Hindlimb muscle (tissue), 1 donor: ENCODE results near the gene PRKAR2B. TPM values are rescaled to one million over a fixed set of nuclear protein-coding genes. Genes with fewer than 3 reads are reported as not detected.

Experiments
- DNase-seq: peaks from one replicate; pipeline ENCODE4 v3.0.0-alpha.2; 2013
- polyA plus RNA-seq: library from polyadenylated mRNA; unstranded; fragments of 120-200 nt; gene quantifications from one replicate; pipeline ENCODE4 v1.2.1, GENCODE V29; 2013; ENCODE audit not compliant: insufficient read length

The PRKAR2B gene
- polyA plus RNA-seq, 1 donor = 6.4 TPM

DNA sequence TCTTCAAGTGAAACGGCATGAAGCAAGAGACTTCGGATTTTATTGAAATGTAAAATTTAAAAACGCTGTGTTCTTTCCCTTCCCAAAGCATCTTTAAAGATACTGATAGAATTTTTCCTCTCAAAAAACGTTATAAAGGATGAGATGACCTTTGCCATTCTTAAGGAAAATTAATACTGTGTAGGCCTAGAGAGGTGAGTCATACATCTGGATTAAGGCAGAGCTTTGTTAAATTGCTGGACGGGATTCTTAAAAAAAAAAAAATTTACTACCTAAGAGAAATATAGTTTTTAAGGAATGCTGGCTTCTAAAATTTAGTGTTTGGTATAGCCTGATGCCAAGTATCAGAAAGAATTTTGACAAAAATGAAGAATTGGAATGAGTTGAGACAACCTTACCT lies 118.0 kb downstream of the PRKAR2B start:
- no peak for DNase-seq

DNA sequence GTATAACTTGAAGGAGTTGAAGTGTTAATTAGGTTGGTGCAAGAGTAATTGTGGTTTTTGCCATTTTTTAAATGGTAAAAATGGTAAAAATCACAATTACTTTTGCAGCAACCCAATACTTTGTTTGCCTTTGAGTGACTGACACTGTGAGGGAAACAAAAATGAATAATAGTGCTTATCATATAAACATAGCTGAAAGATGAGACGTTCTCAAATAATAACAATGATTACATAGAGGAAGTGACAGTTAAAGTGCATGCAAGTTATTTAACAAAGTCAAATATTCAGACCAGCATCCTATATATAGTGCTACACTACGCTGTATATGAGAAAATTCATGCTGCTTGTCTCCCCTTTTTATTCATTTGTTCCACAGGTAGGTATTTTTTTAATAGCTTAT lies 119.6 kb downstream of the PRKAR2B start:
- DNase-seq = no peak

DNA sequence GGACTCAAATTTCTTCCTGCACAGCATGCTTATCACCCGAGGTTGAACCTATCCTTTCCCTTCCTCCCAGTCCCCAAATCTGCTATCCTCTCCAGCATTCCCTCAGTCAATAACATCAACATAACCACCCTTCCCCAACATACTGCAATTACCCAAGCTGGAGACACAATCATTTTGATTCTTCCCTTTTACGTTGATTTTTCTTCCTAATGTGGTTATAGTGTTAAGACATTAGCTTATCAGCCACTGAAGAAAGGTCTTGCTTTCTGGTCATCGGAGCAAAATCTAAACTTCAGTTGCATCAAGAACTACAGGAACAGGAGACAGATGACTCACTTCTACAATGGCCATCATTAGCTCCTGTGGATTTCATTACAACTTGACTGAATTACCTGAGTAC lies 120.8 kb downstream of the PRKAR2B start:
- DNase-seq = no peak

DNA sequence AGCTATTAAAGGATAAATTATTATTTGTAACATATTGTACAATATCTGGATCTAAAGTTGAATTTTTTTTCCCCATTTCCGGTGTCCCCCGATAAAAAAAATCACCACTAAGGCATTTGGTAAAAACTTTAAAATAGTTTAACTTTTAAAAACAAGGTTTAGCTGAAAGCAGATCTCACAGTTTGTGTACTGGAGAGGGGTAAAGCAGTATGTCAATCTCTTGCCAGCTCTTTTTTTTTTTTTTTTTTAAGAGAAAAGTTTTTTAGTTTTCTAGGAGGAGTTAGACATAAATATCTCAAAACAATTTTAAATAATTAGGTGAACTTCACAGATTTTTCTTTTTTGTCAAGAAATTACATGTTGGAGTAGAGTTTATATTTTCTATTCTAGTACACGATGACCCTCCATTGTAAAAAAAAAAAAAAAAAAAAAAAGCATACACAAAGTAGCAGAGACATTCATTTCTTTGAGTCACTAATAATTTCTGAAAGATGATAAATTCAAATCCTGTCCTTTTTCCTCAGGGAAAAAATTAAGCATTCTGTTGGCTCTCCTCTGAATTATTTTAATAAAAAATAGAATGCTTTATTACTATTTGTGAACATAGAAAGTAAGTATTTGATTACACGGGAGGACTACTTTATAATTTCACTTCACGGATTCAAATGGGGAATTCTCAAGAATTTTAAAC lies 122.4 kb downstream of the PRKAR2B start:
- no peak for DNase-seq

DNA sequence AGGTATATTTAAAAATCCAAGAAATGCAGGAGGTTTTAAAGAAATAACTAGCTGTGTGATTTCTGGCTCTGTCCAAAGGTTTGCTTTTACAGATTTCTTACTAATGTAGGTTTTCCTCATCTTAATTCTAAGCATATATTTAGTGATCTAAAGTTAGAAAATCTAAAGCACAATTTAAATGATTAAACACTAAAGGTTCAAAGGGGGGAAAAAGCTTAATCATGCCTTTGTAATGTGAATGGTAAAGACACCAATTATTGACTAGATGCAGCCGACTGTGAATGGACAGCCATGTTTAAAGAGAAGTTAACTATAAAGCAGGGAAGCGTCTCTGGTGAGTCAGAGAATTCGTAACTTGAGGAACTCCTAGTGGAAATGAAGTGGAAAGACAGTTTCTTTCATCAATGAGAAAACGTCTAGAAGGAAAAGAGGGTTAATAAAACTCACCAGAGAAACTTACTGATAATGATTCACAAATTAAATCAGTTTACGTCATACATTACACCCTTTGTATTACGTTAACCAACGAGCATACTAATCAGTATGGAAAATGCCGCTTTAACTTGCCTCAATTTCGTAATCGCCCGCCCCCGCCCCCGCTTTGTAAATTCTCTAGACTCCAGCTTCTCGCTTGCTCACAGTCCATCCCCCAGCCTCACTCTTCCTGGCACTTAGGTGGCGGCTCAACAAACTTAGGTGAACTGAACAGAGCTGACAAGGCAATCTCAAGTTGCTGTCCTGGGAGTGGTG lies 123.2 kb downstream of the PRKAR2B start:
- DNase-seq = peak; percentile 85

DNA sequence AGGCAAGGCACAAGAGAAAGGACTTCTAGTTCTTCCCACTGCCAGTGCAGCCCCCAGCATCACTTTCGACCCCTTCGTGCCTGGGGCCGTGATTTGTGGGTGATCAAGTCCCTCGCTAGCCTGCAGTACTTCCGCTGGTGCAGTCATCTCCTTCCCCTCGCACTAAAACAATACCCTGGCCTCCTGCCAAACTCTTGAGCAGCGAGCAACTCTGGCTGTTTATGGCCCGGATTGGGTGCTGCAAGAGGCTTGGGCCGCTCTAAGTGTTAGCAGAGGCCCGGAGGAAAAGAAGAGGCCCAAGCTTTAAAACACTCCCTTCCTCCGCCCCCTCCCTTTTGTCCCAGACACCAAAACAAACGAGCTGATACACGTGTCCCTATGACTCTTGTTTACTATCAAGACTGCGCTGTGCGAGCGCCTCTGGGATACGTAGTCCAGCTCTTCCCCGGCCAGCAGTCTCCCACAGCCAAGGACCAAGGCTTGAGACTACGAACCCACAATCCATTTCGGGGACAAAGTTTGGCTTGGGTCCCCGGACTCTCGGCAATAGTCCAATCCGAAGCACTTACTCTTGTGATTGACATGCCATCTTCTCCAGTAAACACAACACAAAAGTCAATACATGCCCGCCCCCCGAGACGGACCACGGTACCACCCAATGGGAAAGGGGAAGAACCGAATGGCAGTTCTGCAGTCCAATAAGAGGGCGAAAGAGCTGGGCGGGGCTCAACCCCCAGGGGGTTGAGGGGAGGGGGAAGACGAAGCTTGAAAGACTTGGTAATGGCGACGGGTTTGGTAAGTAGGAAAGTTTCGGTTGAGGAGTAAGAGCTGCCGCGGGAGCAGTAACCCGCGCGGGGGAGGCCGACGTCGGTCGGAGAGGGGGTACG lies 124.0 kb downstream of the PRKAR2B start, which contains the start of gene HBP1:
TSS of gene HBP1 (plus strand) at position 771 of the 887 bp plus-strand sequence. CDS start 10,891 bp downstream, outside the sequence.
- peak; percentile 100 for DNase-seq

DNA sequence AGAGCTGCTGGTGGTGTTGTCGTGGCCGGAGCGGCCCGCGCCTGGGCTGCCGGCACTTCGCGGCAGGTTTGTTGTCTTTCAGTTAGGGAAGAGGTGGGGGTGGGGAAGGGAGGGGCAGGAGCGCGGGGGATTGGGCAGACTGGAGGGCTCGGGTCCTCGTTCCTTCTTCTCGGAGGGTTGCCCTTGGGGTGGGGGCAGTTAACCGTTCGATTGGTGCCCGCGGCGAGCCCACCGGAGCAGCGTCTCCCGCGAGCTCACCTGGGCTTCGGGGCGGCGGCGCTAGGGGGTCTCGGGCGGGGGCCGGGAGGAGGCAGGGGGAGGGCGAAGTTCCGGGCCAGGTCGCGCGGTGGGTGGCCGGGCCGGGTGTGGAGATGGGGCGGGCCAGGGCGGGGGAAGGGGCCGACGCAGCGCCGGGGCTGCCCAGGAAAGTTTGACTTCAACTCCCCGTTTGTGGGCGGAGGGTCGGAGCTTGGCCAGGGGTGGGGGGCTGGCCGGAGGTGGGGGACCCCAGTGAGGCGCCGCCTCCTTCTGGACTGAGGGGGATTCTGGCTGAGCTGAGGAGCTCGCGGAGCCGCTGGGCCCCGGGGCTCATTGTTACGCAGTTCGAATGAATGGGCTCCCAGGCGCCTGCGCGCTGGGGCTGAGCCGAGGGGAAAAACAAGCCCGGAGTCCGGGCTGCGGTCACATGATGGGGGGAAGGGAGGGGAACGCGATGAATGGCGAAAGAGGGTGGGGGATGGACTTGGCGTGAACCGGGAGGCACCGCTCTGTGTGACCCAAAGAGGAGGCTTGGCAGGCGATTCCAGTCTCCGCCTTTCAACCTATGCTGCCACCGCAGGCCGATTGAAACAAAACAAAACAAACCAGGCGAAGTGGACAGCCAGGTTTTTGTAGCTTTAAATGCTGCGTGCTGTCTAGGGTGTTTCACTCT lies 124.9 kb downstream of the PRKAR2B start:
- DNase-seq = peak; percentile 98

DNA sequence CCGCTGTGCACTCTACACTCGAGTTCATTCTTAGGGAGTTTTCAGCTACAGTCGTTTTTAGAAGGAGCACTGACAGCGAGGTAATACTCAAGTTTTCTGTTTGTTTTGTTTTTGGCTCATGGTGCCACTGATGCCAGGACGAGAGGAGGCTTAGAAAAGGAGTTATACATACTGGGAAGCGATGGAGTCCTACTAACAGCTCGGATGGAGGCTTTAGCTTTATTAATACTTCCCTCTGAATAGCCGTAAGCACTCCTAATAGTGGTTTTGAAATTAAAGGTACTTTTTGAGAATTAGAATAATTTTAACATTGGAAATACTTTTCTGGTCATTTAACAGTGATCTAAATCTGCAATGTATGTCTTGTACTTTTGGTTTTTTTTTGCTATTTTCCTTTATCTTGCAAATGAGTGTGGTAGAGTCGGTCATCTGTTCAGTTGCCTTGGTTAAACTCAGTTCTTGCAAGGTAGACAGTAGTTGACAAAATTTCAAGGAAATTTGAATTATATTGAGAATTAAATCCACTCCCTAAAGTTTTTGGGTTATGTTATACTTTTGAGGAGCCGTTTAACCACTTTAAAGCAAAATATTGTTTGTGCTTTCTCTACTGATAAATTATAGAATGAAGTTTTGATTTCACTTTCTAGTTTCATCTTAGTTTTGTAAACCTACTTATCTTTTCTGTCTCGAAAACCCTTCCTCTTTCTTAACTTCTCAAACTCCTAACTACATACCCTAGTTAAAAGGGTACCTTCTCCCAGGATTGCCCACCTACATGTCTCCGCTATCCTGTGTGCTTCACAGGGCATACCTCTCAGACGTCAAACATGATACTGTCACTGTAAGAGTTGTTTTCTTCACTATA lies 125.8 kb downstream of the PRKAR2B start:
- no peak for DNase-seq

DNA sequence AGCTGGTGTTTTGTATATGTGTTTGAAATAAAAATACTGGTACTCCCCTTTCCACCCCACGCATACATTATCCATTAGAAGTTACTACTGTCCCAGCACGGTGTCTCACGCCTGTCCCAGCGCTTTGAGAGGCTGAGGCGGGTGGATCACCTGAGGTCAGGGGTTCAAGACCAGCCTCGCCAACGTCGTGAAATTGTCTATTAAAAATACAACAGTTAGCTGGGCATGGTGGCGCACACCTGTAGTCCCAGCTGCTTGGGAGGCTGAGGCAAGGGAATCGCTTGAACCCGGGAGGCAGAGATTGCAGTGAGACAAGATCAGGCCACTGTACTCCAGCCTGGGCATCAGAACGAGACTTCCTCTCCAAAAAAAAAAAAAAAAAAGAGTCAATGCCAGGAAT lies 127.0 kb downstream of the PRKAR2B start:
- no peak for DNase-seq

DNA sequence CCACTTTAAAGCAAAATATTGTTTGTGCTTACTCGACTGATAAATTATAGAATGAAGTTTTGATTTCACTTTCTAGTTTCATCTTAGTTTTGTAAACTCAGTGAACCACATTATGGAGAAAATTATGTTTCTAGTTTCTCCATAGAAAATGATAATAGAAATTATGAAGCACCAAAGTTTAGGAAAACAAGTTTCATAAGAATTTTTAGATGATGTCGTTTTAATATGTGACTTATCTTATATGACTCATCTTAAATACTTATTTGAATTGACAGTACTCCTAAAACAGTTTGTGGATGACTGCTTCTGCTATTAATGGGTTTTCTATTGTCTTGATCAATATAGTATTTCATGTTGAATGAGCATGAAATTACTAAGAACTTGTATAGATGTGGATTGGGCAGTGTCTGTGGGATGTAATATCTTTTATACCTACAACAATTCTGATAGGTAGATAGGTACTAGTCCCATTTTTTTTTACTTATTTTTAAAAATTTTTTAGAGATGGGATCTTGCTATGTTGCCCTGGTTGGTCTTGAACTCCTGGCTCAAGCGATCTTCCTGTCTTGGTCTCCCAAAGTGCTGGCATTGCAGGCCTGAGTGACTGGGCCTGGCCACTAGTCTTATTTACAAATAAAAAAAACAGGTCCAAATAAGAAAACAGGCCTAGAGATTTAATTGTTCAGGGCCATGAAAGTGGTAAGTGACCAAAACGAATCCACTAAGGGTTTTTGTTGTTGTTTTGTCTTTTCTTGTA lies 127.9 kb downstream of the PRKAR2B start:
- no peak for DNase-seq

DNA sequence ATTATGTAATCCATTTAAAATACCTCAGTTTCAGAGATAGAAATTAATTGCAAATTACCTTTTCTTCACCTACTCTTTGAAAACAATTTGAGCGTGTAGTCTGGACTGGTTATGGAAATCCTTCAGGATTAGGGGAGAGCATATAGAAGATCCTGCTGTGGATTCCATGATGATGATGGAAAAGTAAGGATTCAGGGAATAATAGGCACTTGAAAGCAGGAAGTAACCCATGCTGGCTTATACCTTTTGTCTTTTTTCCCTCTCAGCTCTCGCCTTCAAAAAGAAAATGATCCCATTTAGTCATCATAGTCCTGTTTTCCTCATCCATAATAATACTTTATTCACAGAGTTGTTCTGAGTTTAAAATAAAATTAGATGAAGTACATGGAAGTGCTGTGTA lies 128.7 kb downstream of the PRKAR2B start:
- no peak for DNase-seq

DNA sequence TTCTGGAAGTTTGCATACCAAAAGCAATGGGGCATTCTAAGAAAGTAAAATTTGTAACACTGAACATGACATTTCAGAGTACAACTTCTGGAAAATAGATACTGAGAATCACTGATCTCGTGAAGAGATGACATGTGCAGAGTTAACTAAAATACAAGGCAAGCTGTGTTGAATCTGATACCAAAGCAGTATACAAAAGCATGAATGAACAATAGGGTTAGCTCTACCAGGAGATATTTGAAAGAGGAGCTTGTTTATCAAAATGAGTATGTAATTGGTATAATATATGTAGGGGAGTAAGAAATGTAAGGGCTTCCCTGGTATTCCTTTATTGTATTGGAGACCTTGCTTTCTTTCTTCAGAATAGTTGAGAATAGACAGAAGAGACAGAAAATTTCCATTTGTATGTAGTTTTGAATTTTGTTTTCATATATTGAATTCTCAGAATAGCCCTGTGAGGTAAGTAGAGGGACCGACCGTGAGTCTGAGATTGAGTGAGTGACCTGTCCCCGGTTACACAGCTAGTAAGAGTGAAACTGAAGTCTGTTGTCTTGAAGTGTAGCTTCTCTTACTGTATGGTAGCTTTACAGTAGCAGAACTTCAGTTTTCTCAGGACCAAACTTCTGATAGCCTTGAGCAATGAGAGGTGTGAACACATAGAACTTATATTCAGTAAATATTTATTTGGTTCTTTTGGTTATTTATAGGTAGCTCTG lies 129.3 kb downstream of the PRKAR2B start:
- no peak for DNase-seq

DNA sequence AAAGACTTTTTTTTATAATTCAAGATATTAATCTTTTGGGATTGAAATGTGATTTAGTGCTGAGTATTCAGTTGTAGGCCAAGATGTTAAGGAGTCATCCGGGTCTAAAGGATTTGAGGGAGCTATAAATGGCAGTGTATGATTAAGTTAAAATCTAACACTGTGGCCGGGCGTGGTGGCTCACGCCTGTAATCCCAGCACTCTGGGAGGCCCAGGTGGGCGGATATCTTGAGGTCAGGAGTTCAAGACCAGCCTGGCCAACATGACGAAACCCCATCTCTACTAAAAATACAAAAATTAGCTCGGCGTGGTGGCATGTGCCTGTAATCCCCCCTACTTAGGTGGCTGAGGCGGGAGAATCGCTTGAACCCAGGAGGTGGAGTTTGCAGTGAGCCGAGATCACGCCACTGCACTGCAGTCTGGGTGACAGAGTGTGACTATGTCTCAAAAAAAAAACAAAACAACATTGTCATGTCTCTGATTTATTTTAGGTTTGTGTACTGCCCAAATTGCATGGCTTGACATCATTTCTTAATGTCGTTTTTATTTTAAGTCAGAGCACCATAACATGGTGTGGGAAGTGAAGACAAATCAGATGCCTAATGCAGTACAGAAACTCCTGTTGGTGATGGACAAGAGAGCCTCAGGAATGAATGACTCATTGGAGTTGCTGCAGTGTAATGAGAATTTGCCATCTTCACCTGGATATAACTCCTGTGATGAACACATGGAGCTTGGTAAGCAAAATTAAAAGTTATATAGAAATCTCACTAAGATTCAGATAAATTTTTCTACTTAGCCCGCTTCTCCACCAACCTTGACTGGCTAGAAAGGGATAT lies 135.0 kb downstream of the PRKAR2B start:
- DNase-seq = no peak

DNA sequence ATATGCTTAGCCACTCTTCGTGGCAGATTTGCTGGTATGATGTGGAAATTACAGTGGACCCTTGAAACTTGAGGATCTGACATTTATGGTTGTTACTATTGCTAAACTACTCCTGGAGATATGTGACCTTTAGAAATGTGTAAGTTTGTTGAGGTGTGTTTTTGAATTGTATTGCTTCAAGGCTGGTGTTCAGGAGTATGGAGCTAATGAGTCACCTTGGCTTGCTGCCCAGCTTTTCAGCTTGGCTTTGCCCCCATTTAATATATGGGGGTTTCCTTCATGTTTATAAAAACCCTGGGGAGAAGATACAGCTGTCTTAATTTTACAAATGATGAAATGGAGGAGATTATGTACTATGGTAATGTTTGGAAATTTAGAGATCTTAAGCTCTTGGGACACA lies 135.9 kb downstream of the PRKAR2B start:
- peak; percentile 38 for DNase-seq

DNA sequence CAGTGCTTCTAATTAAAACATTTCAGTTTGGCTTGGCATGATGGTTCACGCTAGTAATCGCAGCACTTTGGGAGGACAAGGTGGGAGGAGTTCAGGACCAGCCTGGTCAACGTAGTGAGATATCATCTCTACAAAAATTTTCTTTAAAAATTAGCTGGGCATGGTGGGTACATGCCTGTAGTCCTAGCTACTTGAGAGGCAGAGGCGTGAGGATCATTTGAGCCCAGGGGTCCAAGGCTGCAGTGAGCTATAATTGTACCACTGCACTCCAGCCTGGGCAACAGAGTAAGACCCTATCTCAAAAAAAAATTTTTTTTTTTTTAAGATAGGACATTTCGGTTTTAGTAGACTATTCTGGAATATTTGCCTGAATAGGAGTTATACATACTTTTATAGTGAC lies 136.7 kb downstream of the PRKAR2B start:
- no peak for DNase-seq

DNA sequence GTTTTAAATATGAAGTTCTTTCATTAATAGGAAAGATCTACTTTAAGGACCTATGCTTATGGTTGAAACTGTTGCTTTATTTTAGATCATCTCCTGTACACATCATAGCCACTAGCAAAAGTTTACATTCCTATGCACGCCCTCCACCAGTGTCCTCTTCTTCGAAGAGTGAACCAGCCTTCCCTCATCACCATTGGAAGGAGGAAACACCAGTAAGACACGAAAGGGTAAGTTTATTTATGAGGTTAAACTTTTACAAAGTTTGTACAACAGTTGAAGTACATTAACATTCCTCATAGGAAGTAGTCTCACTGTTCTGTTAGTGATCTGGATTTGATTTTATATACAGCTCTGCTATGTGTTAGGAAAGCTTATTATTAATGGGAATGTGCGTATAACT lies 141.2 kb downstream of the PRKAR2B start:
- DNase-seq = no peak

DNA sequence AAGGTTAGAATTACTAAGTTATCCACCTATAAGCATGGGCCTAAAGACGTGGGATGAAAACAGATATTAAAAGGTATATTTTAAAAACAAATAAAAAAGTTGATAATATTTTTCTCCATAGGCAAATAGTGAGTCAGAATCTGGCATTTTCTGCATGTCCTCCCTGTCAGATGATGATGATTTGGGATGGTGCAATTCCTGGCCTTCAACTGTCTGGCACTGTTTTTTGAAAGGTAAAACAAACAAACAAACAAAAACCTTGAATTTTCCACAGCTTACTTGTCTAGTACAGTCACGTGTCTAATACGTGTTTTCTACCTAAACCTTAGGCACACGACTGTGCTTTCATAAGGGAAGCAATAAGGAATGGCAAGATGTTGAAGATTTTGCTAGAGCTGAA lies 141.7 kb downstream of the PRKAR2B start:
- DNase-seq = no peak

DNA sequence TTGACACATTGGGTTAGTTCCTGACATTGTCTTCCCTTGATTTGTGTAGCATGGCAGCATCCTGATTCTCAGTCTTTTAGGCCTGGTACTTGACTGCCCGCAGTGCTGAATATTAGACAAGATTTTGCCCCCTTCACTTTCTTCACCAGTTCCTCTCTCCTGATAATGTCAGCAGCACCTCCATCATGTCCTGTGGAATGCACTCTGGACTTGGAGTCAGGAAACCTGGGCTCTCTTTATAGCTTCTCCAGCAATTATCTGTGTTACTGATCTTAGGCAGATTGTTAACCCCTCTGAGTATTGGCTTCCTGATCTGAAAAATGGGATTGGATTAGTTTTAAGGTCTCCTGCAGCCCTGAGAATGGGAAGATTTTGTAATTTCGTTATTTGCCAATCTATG lies 143.3 kb downstream of the PRKAR2B start:
- no peak for DNase-seq

DNA sequence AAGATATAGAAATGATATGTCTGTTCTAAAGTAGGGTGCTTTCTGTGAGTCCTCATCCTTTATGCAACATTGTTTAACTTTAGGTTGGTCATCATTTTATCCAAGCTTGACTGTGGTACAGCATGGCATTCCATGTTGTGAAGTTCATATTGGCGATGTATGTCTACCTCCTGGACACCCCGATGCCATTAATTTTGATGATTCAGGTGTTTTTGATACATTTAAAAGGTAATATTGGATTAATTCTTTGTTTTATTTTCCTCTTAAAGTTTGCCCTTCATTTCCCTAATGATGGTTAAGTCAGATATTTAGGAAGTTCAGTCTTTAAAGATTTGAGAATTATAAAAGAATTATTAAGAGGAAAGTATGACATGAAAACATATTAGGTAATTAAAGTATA lies 145.6 kb downstream of the PRKAR2B start:
- no peak for DNase-seq
